Measurements from ENCODE around the gene TROAP. TPM values are rescaled to one million over a fixed set of nuclear protein-coding genes. Genes with fewer than 3 reads are reported as not detected.

TROAP gene
- total and polyA plus RNA-seq, 9 of the 15 experiments (the other 6 are each of a cell fraction or from before 2014, with no cell fraction given) = 46.4 to 171 (median 59.8) TPM

DNA sequence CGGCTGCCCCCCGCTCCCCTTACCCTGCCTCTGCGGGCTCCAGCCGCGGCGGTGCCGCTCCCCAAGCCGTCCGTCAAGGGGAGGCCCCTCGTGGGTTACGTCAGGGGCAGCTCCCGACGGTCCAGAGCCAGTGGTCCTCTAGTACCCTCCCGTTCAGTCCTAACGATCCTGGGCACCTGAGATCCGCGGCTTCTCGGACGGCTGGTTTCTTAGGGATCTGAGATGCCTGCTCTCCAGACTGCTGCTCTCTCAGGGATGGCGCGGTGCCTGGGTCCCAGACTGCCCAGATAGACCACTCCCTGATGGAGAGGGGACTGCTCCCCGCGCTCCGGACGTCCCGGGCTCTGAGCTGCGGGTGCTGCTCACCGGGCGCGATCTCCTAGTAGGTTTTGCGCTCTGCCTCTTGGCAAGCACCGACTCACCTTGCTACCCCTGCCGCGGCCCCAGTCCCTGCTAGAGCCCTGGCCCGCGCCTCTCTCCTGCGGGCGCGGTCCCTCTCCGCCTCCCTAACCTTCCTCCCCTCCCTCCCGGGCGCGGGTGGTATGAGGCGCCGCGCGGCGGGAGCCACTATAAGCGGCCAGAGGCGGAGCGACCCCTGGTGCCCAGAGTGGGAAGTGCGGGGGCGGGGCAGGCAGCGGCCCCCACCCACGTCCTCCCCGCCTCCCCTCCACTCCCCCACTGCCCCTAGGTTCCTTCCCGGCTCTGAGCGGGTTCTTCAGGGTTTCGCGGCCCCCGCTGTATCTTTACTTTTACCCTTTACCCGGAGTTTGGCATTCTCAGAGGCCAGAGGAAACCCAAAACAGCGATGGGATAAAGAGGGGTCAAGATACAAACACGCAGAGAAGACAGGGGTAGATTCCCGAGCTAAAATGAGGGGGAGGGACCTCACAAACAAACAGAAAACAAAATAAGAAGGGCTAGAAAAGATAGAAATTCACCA is 13.9 kb downstream of the TROAP start, which contains the start of gene C1QL4:
Gene C1QL4, minus strand, starts transcription at position 544 of the 940 bp plus-strand sequence. CDS start 711 bp downstream, outside the sequence.
- ATAC-seq (peak; percentile 91), DNase-seq (ENCODE audit: extremely low read depth in 1 of 4, low spot score in 3 of 4) (peak; percentile 93 to 96 (median 96)), FAIRE-seq (no peak)
- WGBS (ENCODE audit: insufficient coverage, low coverage, missing lambda C conversion rate) = 6% methylated on average over 51 of the region's 65 CpGs
- Histone ChIP-seq H3K4me3 (peak within 1 kb of the TSS; percentile 54), H3K4me1 (replicated peaks in 1 of 2; ENCODE audit: control insufficient read depth in 2 of 2, insufficient read depth in 2 of 2, low read length in 2 of 2) (peaks cover 11 to 39% of the 10 kb centered on the region in 2 experiments), H3K27me3 (ENCODE audit: control insufficient read depth in 2 of 2, insufficient read depth in 2 of 2, low read length in 2 of 2) (no peaks in the 10 kb centered on the region), H2AFZ (ENCODE audit: low read depth, low read length) (peak within 1 kb of the TSS; percentile 98), H3K9ac (ENCODE audit: insufficient read depth in 1 of 2, low read depth in 2 of 2, low read length in 2 of 2) (peak within 1 kb of the TSS; percentile 63 to 90), H3K4me2 (ENCODE audit: insufficient read depth, low read length) (peak within 1 kb of the TSS; percentile 91), H3K27ac (ENCODE audit: extremely low read depth, low read depth, low read length) (peak within 1 kb of the TSS; percentile 50; the same call in 2 of the 3 replicates), H3K36me3 (ENCODE audit: control insufficient read depth, insufficient read depth, low read length) (peaks cover 2% of the 10 kb centered on the region; the same call in 2 of the 3 replicates), H3K9me1 (ENCODE audit: control insufficient read depth, insufficient read depth, low read length) (no peaks in the 10 kb centered on the region), H3K79me2 (ENCODE audit: control insufficient read depth, insufficient read depth, low read length) (no peaks in the 10 kb centered on the region), H4K20me1 (replicated peaks; ENCODE audit: control insufficient read depth, insufficient read depth, low read length) (no peaks in the 10 kb centered on the region), H3K9me3 (replicated peaks; ENCODE audit: control insufficient read depth, insufficient read depth, low read depth, low read length) (no peaks in the 10 kb centered on the region)
- POLR2A ChIA-PET = interaction anchor here (0.6 to 2.1 kb wide), 7 partner anchors 10 to 302 kb away, joined by 3 to 13 read pairs (median 4); partner anchors contain the start of genes DNAJC22, TROAP and TUBA1C
- intact Hi-C loops (cut with micrococcal nuclease) (no loop called here), in situ Hi-C loops (cut with MboI) (loop anchor here (5.0 kb wide), 1 partner anchor 50 kb away; no protein-coding TSS in a partner anchor)
- CTCF ChIA-PET (ENCODE audit: low intra/inter-chr PET ratio) = interaction anchor here (3.8 kb wide), 1 partner anchor 48 kb away, joined by 27 read pairs; no protein-coding TSS in a partner anchor
- BruUV-seq (replicated peaks) = no TSS peak
- TF ChIP-seq ZNF449 (CRISPR knock-in tag; IDR thresholded peaks at IDR 0.05) = no peak
- TF ChIP-seq ZNF133 (CRISPR knock-in tag; IDR thresholded peaks at IDR 0.05) = no peak
- TF ChIP-seq CTBP1 (IDR thresholded peaks at IDR 0.05; ENCODE audit: borderline replicate concordance) = peak; percentile 49; the same call in 1 of the 2 replicates
- TF ChIP-seq ARID3A (IDR thresholded peaks at IDR 0.05; ENCODE audit: borderline replicate concordance, low read depth, low read length) = no peak
- TF ChIP-seq POLR2B (IDR thresholded peaks at IDR 0.05; ENCODE audit: low read depth, partially characterized antibody) = no peak
- no peak for TF ChIP-seq ZNF277 (CRISPR knock-in tag; IDR thresholded peaks at IDR 0.05; ENCODE audit: borderline replicate concordance)
- TF ChIP-seq, protein P1, sequence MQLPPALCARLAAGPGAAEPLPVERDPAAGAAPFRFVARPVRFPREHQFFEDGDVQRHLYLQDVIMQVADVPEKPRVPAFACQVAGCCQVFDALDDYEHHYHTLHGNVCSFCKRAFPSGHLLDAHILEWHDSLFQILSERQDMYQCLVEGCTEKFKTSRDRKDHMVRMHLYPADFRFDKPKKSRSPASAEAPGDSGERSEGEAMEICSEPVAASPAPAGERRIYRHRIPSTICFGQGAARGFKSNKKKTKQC (CRISPR knock-in tag; IDR thresholded peaks at IDR 0.05) = 0 out of 2 replicates have a peak, but pooled peaks have one; percentile 35
- no peak for TF ChIP-seq ARID2 (IDR thresholded peaks at IDR 0.05)
- TF ChIP-seq CGGBP1 (CRISPR knock-in tag; IDR thresholded peaks at IDR 0.05) = no peak
- 0 out of 2 replicates have a peak, but pooled peaks have one; percentile 33 for TF ChIP-seq POLR2A (conservative IDR thresholded peaks at IDR 0.05)
- TF ChIP-seq, protein P2, sequence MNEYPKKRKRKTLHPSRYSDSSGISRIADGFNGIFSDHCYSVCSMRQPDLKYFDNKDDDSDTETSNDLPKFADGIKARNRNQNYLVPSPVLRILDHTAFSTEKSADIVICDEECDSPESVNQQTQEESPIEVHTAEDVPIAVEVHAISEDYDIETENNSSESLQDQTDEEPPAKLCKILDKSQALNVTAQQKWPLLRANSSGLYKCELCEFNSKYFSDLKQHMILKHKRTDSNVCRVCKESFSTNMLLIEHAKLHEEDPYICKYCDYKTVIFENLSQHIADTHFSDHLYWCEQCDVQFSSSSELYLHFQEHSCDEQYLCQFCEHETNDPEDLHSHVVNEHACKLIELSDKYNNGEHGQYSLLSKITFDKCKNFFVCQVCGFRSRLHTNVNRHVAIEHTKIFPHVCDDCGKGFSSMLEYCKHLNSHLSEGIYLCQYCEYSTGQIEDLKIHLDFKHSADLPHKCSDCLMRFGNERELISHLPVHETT (CRISPR knock-in tag; conservative IDR thresholded peaks at IDR 0.05 in 1 of 2, IDR thresholded peaks at IDR 0.05 in 1 of 2) = 0 out of 4 replicates have a peak, but pooled peaks of 1 of the 2 experiments have one; percentile 32
- TF ChIP-seq YBX1 (IDR thresholded peaks at IDR 0.05) = no peak

All from K562 (cell line).